GM12891 (cell line): ENCODE data around the gene KCNH1.

ENCODE experiments used
- POLR2A ChIP-seq: IDR thresholded peaks from 2 replicates; pipeline ENCODE4 v1.6.1; 2011; ENCODE audit warnings: low read depth, low read length, control low read depth
- POLR2AphosphoS5 ChIP-seq: IDR thresholded peaks from 2 replicates; pipeline ENCODE4 v1.6.1; 2011; ENCODE audit warnings: low read depth, low read length, control low read depth
- POU2F2 ChIP-seq: IDR thresholded peaks from 2 replicates; pipeline ENCODE4 v1.6.1; 2011; ENCODE audit warnings: low read depth, mild to moderate bottlenecking, control low read depth, low read length, moderate library complexity
- TAF1 ChIP-seq: IDR thresholded peaks from 2 replicates; pipeline ENCODE4 v1.6.1; 2011; ENCODE audit warnings: low read depth, low read length, control low read depth

GRCh38 chr1:211118407-211119102, 15.4 kb downstream of the KCNH1 start:
- no peak for TF ChIP-seq POLR2A
- no peak for TF ChIP-seq POLR2AphosphoS5
- TF ChIP-seq TAF1, result no peak
- TF ChIP-seq POU2F2, result no peak
